ENCODE results near the gene HIPK2. TPM values are rescaled to one million over a fixed set of nuclear protein-coding genes. Genes with fewer than 3 reads are reported as not detected.

HIPK2 gene
- total RNA-seq, 4 donors from 2014 or later, result 16.6 to 60.2 (median 35.1) TPM

- Histone ChIP-seq H3K36me3 (no peaks in the 10 kb centered on the region), H3K4me3 (no peak overlapping the region), H3K27ac (peak overlapping the region in 1 of 4 donors; percentile 48), H3K27me3 (no peaks in the 10 kb centered on the region), H3K4me1 (peaks cover 0 to 12% (median 2%) of the 10 kb centered on the region in 4 donors), H3K9me3 (no peaks in the 10 kb centered on the region)
- no peak for DNase-seq
- no peak for TF ChIP-seq POLR2A (IDR thresholded peaks at IDR 0.05)
- TF ChIP-seq, protein P1, sequence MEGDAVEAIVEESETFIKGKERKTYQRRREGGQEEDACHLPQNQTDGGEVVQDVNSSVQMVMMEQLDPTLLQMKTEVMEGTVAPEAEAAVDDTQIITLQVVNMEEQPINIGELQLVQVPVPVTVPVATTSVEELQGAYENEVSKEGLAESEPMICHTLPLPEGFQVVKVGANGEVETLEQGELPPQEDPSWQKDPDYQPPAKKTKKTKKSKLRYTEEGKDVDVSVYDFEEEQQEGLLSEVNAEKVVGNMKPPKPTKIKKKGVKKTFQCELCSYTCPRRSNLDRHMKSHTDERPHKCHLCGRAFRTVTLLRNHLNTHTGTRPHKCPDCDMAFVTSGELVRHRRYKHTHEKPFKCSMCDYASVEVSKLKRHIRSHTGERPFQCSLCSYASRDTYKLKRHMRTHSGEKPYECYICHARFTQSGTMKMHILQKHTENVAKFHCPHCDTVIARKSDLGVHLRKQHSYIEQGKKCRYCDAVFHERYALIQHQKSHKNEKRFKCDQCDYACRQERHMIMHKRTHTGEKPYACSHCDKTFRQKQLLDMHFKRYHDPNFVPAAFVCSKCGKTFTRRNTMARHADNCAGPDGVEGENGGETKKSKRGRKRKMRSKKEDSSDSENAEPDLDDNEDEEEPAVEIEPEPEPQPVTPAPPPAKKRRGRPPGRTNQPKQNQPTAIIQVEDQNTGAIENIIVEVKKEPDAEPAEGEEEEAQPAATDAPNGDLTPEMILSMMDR (IDR thresholded peaks at IDR 0.05), result no peak
These were observed 94.5 kb downstream of the HIPK2 start for GRCh38 chr7:139683137-139683921.

GRCh38 chr7:139682136-139683013 is 95.4 kb downstream of the HIPK2 start:
- no peak for DNase-seq
- TF ChIP-seq, protein P1 (IDR thresholded peaks at IDR 0.05), result no peak
- no peak for TF ChIP-seq POLR2A (IDR thresholded peaks at IDR 0.05)
- H3K27ac ChIP-seq, result peak overlapping the region in 1 of 4 donors; percentile 48

GRCh38 chr7:139681812-139682135 is 96.0 kb downstream of the HIPK2 start:
- Histone ChIP-seq H3K36me3 (no peaks in the 10 kb centered on the region), H3K27ac (no peak overlapping the region), H3K9me3 (no peaks in the 10 kb centered on the region), H3K27me3 (no peaks in the 10 kb centered on the region), H3K4me1 (peaks cover 0 to 12% (median 2%) of the 10 kb centered on the region in 4 donors), H3K4me3 (no peak overlapping the region)
- DNase-seq, result no peak
- TF ChIP-seq, protein P1 (IDR thresholded peaks at IDR 0.05), result no peak
- no peak for TF ChIP-seq POLR2A (IDR thresholded peaks at IDR 0.05)

More at GRCh38 chr7:139682136-139683013, 95.4 kb downstream of the HIPK2 start:
- H3K27me3 ChIP-seq, result no peaks in the 10 kb centered on the region
- H3K4me3 ChIP-seq, result no peak overlapping the region
- H3K9me3 ChIP-seq, result no peaks in the 10 kb centered on the region
- H3K36me3 ChIP-seq, result no peaks in the 10 kb centered on the region
- peaks cover 0 to 12% (median 2%) of the 10 kb centered on the region in 4 donors for H3K4me1 ChIP-seq

GRCh38 chr7:139681463-139681755 is 96.4 kb downstream of the HIPK2 start:
- TF ChIP-seq, protein P1 (IDR thresholded peaks at IDR 0.05), result no peak
- TF ChIP-seq POLR2A (IDR thresholded peaks at IDR 0.05), result no peak
- Histone ChIP-seq H3K4me1 (peaks cover 0 to 12% (median 2%) of the 10 kb centered on the region in 4 donors), H3K27ac (no peak overlapping the region), H3K27me3 (no peaks in the 10 kb centered on the region), H3K4me3 (no peak overlapping the region), H3K36me3 (no peaks in the 10 kb centered on the region), H3K9me3 (no peaks in the 10 kb centered on the region)
- DNase-seq, result no peak

DNA sequence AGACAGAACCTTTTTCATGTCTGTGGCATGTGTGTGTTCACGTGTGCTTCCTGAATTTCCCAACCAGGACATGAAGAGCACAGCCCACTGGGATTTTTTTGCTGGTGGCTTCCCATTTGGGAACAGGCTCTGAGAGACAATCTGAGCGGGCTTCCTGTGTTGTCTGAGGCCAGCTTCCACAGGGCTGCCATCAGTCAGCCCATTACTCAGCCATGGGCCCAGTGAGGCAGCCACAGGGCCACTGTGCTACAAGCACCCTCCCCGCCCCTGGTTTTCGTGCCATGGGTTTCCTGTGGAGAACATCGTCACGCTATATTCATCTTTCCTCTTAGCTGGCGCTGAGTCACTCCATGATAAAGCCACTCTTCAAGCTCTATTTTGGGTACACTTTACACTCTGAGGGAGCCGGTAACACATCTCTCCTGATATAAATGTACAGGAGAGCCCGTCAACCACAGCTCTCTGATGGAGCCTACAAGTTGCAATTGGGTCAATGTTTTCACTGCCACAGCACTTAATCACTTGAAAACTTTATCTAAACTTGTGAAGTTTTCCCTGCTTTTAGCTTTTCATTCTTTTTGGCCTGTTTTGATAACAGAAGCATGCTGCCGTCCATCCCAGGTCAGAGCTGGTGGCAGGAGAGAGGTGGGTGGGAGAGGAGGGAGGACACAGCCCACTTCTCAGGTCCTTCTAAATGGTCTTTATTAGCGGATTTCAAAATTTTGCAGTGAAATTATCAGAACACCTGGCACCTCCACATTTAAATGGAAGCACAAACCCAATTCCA is 96.9 kb downstream of the HIPK2 start:
- peak overlapping the region in 3 of 4 donors; percentile 14 to 57 (median 22) for H3K27ac ChIP-seq
- DNase-seq, result no peak
- TF ChIP-seq, protein P1 (IDR thresholded peaks at IDR 0.05), result no peak
- TF ChIP-seq POLR2A (IDR thresholded peaks at IDR 0.05), result no peak
- no peak overlapping the region for H3K4me3 ChIP-seq
- no peaks in the 10 kb centered on the region for H3K9me3 ChIP-seq
- no peaks in the 10 kb centered on the region for H3K27me3 ChIP-seq
- no peaks in the 10 kb centered on the region for H3K36me3 ChIP-seq
- H3K4me1 ChIP-seq, result peaks cover 0 to 12% (median 2%) of the 10 kb centered on the region in 4 donors
